HCT116 (cell line): ENCODE results near the gene NDC1. TPM values are rescaled to one million over a fixed set of nuclear protein-coding genes. Genes with fewer than 3 reads are reported as not detected.
A peak's percentile ranks its signal among the peaks of the same experiment; 100 is the strongest.
"Not testable (repeated sequence)": the region's sequence is repeated elsewhere in the genome, so short reads cannot be mapped to it uniquely, and the experiment has no call there.

ENCODE experiments used
- ATAC-seq: fragments of 200-7000 bp; cut with Tn5 transposase; 2 replicates; pipeline ENCODE4 v1.9.1; 2020; ENCODE audit warnings: mild to moderate bottlenecking, moderate library complexity
- BruUV-seq: library from RNA; stranded (reverse); fragments of 400-500 nt; replicated peaks from 2 replicates; lab custom pipeline; 2021; lab: Mats Ljungman, UMichigan
- CTCF ChIA-PET: fragments of 300-600 bp; sonication (Branson Sonifier 250); formaldehyde crosslinking; loops from one replicate; lab custom pipeline; 2021; ENCODE audit warnings: antibody characterized with exemption; lab: Charles Lee
- POLR2A ChIA-PET: fragments of 300-600, 350-600 bp; sonication (Branson Sonifier 250); formaldehyde crosslinking; loops from one replicate; lab custom pipeline; 2021; ENCODE audit warnings: antibody characterized with exemption; lab: Charles Lee
- RAD21 ChIA-PET, 2 experiments: fragments of 300-600 bp; sonication (Branson Sonifier 250); formaldehyde crosslinking; loops; one replicate each; lab custom pipeline; 2023; ENCODE audit warnings: low total read pairs in 2 of 2; ENCODE audit not compliant: uncharacterized antibody in 2 of 2, unreplicated experiment in 2 of 2, low non-redundant PET in 1 of 2; lab: Charles Lee
- DNase-seq: peaks from one replicate; pipeline ENCODE4 v3.0.0-alpha.2; 2010; ENCODE audit warnings: low read depth, low spot score
- H2AFZ ChIP-seq: fragments of 200-600 bp; shearing (Covaris generic), sonication (generic); 2 replicates; pipeline ENCODE4 v1.6.1; 2017; ENCODE audit warnings: low read depth, mixed run types, mixed read lengths, antibody characterized with exemption, low read length; ENCODE audit not compliant: poor library complexity, severe bottlenecking
- H3K27ac ChIP-seq: 2 replicates; pipeline ENCODE4 v1.5.1; 2012; ENCODE audit warnings: low read depth, low read length
- H3K27me3 ChIP-seq: fragments of 200-600 bp; sonication (generic); 2 replicates; pipeline ENCODE4 v1.6.1; 2016; ENCODE audit warnings: mixed run types, low read length, mixed read lengths; ENCODE audit not compliant: insufficient read depth
- H3K36me3 ChIP-seq, 2 experiments: fragments of 200-500 bp in 1 of 2; fragments of 200-600 bp in 1 of 2; sonication (Bioruptor generic) in 1 of 2; sonication (generic) in 1 of 2; 2 replicates each; pipeline versions ENCODE4 v1.5.1 to v1.6.1; 2014 to 2016; ENCODE audit warnings: low read length in 2 of 2, inconsistent platforms in 1 of 2, mixed read lengths in 1 of 2, mixed run types in 1 of 2; ENCODE audit not compliant: insufficient read depth in 2 of 2, control insufficient read depth in 1 of 2
- H3K4me1 ChIP-seq, 2 experiments: fragments of 200-600 bp in 1 of 2; sonication (generic) in 1 of 2; 2 replicates each; pipeline versions ENCODE4 v1.5.1 to v1.6.1; 2012 to 2017; ENCODE audit warnings: low read length in 2 of 2, inconsistent platforms in 1 of 2, mild to moderate bottlenecking in 1 of 2, mixed read lengths in 1 of 2, mixed run types in 1 of 2, moderate library complexity in 1 of 2; ENCODE audit not compliant: insufficient read depth in 2 of 2, control insufficient read depth in 1 of 2
- H3K4me2 ChIP-seq: fragments of 200-600 bp; sonication (generic); 2 replicates; pipeline ENCODE4 v1.6.1; 2017; ENCODE audit warnings: mixed run types, low read length, mixed read lengths
- H3K4me3 ChIP-seq, 2 experiments: fragments of 200-600 bp in 1 of 2; sonication (generic) in 1 of 2; replicated peaks in 1 of 2; 2 replicates each; pipeline ENCODE4 v1.5.1; 2011 to 2016; ENCODE audit warnings: low read length in 2 of 2, control low read depth in 1 of 2, low read depth in 1 of 2, mild to moderate bottlenecking in 1 of 2, mixed read lengths in 1 of 2, mixed run types in 1 of 2
- H3K79me2 ChIP-seq: fragments of 200-600 bp; sonication (generic); 2 replicates; pipeline ENCODE4 v1.6.1; 2017; ENCODE audit warnings: mild to moderate bottlenecking, mixed run types, low read length, moderate library complexity, mixed read lengths; ENCODE audit not compliant: insufficient read depth
- H3K9ac ChIP-seq: fragments of 200-600 bp; sonication (generic); 2 replicates; pipeline ENCODE4 v1.6.1; 2016; ENCODE audit warnings: low read length, mixed read lengths
- H3K9me2 ChIP-seq: fragments of 200-600 bp; sonication (generic), shearing (Covaris generic); 2 replicates; pipeline ENCODE4 v1.6.1; 2017; ENCODE audit warnings: mixed run types, mild to moderate bottlenecking, moderate library complexity; ENCODE audit not compliant: insufficient read depth
- H3K9me3 ChIP-seq, 2 experiments: fragments of 200-500 bp in 1 of 2; fragments of 200-600 bp in 1 of 2; sonication (Bioruptor generic) in 1 of 2; sonication (generic) in 1 of 2; 2 replicates each; pipeline ENCODE4 v1.6.1; 2014 to 2017; ENCODE audit warnings: low read length in 2 of 2, mixed read lengths in 2 of 2, inconsistent platforms in 1 of 2, low read depth in 1 of 2, mild to moderate bottlenecking in 1 of 2, mixed run types in 1 of 2, moderate library complexity in 1 of 2; ENCODE audit not compliant: control insufficient read depth in 1 of 2, insufficient read depth in 1 of 2
- H4K20me1 ChIP-seq: fragments of 200-600 bp; sonication (generic), shearing (Covaris generic); 2 replicates; pipeline ENCODE4 v1.6.1; 2017; ENCODE audit warnings: mixed run types, mild to moderate bottlenecking, moderate library complexity; ENCODE audit not compliant: insufficient read depth
- EGR1 ChIP-seq: IDR thresholded peaks from 2 replicates; pipeline ENCODE4 v1.6.1; 2012; ENCODE audit warnings: low read depth
- EZH2phosphoT487 ChIP-seq: fragments of 200-600 bp; IDR thresholded peaks from 2 replicates; pipeline ENCODE4 v1.6.1; 2018; ENCODE audit warnings: antibody characterized with exemption, borderline replicate concordance
- RAD21 ChIP-seq: IDR thresholded peaks from 2 replicates; pipeline ENCODE4 v1.6.1; 2012; ENCODE audit warnings: low read depth, mild to moderate bottlenecking
- intact Hi-C: fragments of 100-400 bp; cut with micrococcal nuclease; formaldehyde crosslinking; loops from 2 replicates; pipeline ENCODE4 v1.10.0; 2022
- total RNA-seq: library from RNA; stranded (reverse); gene quantifications from one replicate; pipeline ENCODE4 v1.2.1, GENCODE V29; 2021; ENCODE audit not compliant: unreplicated experiment

Gene NDC1
- total RNA-seq, 1 experiment from 2014 or later = 54.7 TPM

- H4K20me1 ChIP-seq = 0 out of 2 replicates have a peak, but pooled peaks cover 3% of the 10 kb centered on the region
- H3K4me1 ChIP-seq = no peaks in the 10 kb centered on the region
- peaks cover 9 to 14% of the 10 kb centered on the region in 2 experiments; a peak in 2 of 4 replicates for H3K36me3 ChIP-seq
- BruUV-seq = no TSS peak
- no peak overlapping the region for H3K27ac ChIP-seq
- ATAC-seq (no peak), DNase-seq (no peak)
- no peaks in the 10 kb centered on the region for H3K9me2 ChIP-seq
- intact Hi-C loops = no loop called here
- ChIA-PET CTCF (no interaction called here), RAD21 (no interaction called here), POLR2A (interaction anchor here (0.6 kb wide), 1 partner anchor 21 kb away, joined by 3 read pairs; no protein-coding TSS in a partner anchor)
- no peak overlapping the region for H3K9ac ChIP-seq
- H2AFZ ChIP-seq = no peak overlapping the region
- TF ChIP-seq RAD21 (0 out of 2 replicates have a peak, but pooled peaks have one; percentile 7), EZH2phosphoT487 (no peak)
- H3K4me3 ChIP-seq = no peak overlapping the region
- no peaks in the 10 kb centered on the region for H3K79me2 ChIP-seq
- no peak overlapping the region for H3K4me2 ChIP-seq
- no peaks in the 10 kb centered on the region for H3K27me3 ChIP-seq
- no peaks in the 10 kb centered on the region for H3K9me3 ChIP-seq
Measured at GRCh38 chr1:53763461-53763860, 74.6 kb downstream of the NDC1 start.

GRCh38 chr1:53760497-53760896, 77.6 kb downstream of the NDC1 start:
- BruUV-seq, H4K20me1 ChIP-seq, H3K9me2 ChIP-seq, H3K4me1 ChIP-seq, CTCF ChIA-PET, ATAC-seq, H3K27ac ChIP-seq, H3K79me2 ChIP-seq, intact Hi-C loops, H3K27me3 ChIP-seq, H2AFZ ChIP-seq, DNase-seq, H3K4me2 ChIP-seq, H3K9ac ChIP-seq, RAD21 ChIA-PET, POLR2A ChIA-PET, H3K9me3 ChIP-seq, H3K4me3 ChIP-seq, H3K36me3 ChIP-seq: not testable (repeated sequence)

GRCh38 chr1:53755874-53756273, 82.2 kb downstream of the NDC1 start:
- H3K27ac ChIP-seq = no peak overlapping the region
- ChIA-PET POLR2A (no interaction called here), RAD21 (no interaction called here), CTCF (interaction anchor here (3.8 kb wide), 1 partner anchor 269 kb away, joined by 22 read pairs; no protein-coding TSS in a partner anchor)
- H3K4me2 ChIP-seq = no peak overlapping the region
- ATAC-seq = no peak
- no peak overlapping the region for H3K4me3 ChIP-seq
- H2AFZ ChIP-seq = no peak overlapping the region
- no TSS peak for BruUV-seq
- no peaks in the 10 kb centered on the region for H3K4me1 ChIP-seq
- H3K9me3 ChIP-seq = no peaks in the 10 kb centered on the region
- H3K27me3 ChIP-seq = no peaks in the 10 kb centered on the region
- H3K9me2 ChIP-seq = no peaks in the 10 kb centered on the region
- intact Hi-C loops = loop anchor here (2.0 kb wide), 1 partner anchor 41 kb away; no protein-coding TSS in a partner anchor
- H3K79me2 ChIP-seq = no peaks in the 10 kb centered on the region
- H3K9ac ChIP-seq = no peak overlapping the region
- no peak for DNase-seq
- no peaks in the 10 kb centered on the region for H3K36me3 ChIP-seq
- H4K20me1 ChIP-seq = no peaks in the 10 kb centered on the region; the same call in 1 of the 2 replicates
- TF ChIP-seq EGR1 = no peak
- TF ChIP-seq, all 23 proteins: peak for 0
